ENCODE data around the gene GTF2A2. TPM values are rescaled to one million over a fixed set of nuclear protein-coding genes. Genes with fewer than 3 reads are reported as not detected.

The GTF2A2 gene
- polyA plus RNA-seq, 1 donor from 2014 or later: 171 TPM

DNA sequence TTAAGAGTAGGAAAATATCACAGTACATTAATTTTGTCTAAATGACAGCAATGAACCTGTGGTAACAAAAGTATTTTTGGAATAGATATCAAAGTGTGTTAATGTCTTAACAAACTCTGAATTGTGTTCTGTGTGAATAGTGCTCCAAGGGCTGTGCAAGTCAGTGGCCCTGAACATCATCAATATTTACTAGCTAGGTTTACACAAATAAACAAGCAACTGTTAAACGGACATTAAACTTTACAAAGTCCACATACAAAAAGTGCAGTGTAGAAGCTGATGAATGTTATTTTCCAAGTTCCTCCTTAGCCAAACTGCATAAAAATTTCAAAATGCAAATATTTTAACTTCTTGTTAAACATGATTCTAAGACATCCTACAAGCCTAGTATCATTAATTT, 2.1 kb upstream of the GTF2A2 start:
- Histone ChIP-seq H3K9ac (ENCODE audit: low read length) (no peak overlapping the region), H3K9me2 (ENCODE audit: insufficient read depth, low read length) (no peaks in the 10 kb centered on the region), H3K27me3 (ENCODE audit: insufficient read depth, low read depth, low read length) (no peaks in the 10 kb centered on the region), H3K36me3 (ENCODE audit: insufficient read depth, low read length) (peaks cover 11% of the 10 kb centered on the region), H4K20me1 (ENCODE audit: insufficient read depth) (no peaks in the 10 kb centered on the region), H3F3A (ENCODE audit: insufficient read depth, low read length, poor library complexity, severe bottlenecking) (no peaks in the 10 kb centered on the region), H3K79me2 (replicated peaks; ENCODE audit: insufficient read depth, low read length) (peaks cover 27% of the 10 kb centered on the region), H3K27ac (ENCODE audit: low read length) (no peak overlapping the region), H3K4me3 (ENCODE audit: low read length) (no peak overlapping the region), H3K4me2 (ENCODE audit: low read length) (no peak overlapping the region), H3K9me3 (ENCODE audit: low read length) (no peaks in the 10 kb centered on the region), H2AFZ (ENCODE audit: low read depth, low read length) (no peak overlapping the region)
- TF ChIP-seq POLR2AphosphoS5 (IDR thresholded peaks at IDR 0.05) (no peak), RAD21 (conservative IDR thresholded peaks at IDR 0.05) (no peak), EP300 (conservative IDR thresholded peaks at IDR 0.05; ENCODE audit: poor library complexity, severe bottlenecking) (no peak), REST (IDR thresholded peaks at IDR 0.05; ENCODE audit: borderline replicate concordance) (no peak), MXI1 (conservative IDR thresholded peaks at IDR 0.05; ENCODE audit: poor library complexity, severe bottlenecking) (no peak)

- Histone ChIP-seq H3K9me2 (ENCODE audit: insufficient read depth, low read length) (no peaks in the 10 kb centered on the region), H2AFZ (ENCODE audit: low read depth, low read length) (peak overlapping the region; percentile 21), H3K4me3 (ENCODE audit: low read length) (peak overlapping the region; percentile 92), H3K4me2 (ENCODE audit: low read length) (peak overlapping the region; percentile 33), H3K9ac (ENCODE audit: low read length) (peak overlapping the region; percentile 83), H3K79me2 (replicated peaks; ENCODE audit: insufficient read depth, low read length) (peaks cover 37% of the 10 kb centered on the region), H3K27me3 (ENCODE audit: insufficient read depth, low read depth, low read length) (no peaks in the 10 kb centered on the region), H4K20me1 (ENCODE audit: insufficient read depth) (no peaks in the 10 kb centered on the region), H3K27ac (ENCODE audit: low read length) (peak overlapping the region; percentile 35), H3K36me3 (ENCODE audit: insufficient read depth, low read length) (peaks cover 5% of the 10 kb centered on the region), H3F3A (ENCODE audit: insufficient read depth, low read length, poor library complexity, severe bottlenecking) (no peaks in the 10 kb centered on the region), H3K9me3 (ENCODE audit: low read length) (no peaks in the 10 kb centered on the region)
- TF ChIP-seq TAF1 (IDR thresholded peaks at IDR 0.05; ENCODE audit: low read depth): no peak
- TF ChIP-seq REST (IDR thresholded peaks at IDR 0.05; ENCODE audit: borderline replicate concordance): peak; percentile 1
Observed at GRCh38 chr15:59657635-59658125, 365 bp upstream of the GTF2A2 start.

DNA sequence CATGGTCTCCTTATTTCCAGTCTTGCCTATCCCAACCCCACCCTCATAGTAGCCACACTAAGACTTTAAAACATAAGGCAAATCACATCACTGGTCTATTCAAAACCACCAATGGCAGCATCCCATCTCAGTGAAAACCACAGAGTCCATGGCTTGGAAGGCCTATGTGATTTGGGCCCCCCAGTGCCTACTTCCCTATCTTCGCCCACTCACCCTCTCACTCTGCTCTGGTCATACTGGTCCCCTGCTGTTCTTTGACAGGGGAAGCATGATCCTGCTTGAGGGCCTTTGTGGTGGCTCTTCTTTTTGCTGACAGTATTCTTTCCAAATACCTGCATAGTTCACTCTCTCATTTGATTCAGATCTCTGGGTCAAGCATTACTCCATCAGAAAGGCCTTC, 3.3 kb downstream of the GTF2A2 start:
- no peak for TF ChIP-seq RAD21 (conservative IDR thresholded peaks at IDR 0.05)
- TF ChIP-seq EP300 (conservative IDR thresholded peaks at IDR 0.05; ENCODE audit: poor library complexity, severe bottlenecking): no peak
- TF ChIP-seq SMC3 (conservative IDR thresholded peaks at IDR 0.05; ENCODE audit: poor library complexity): no peak
- no peak for TF ChIP-seq MXI1 (conservative IDR thresholded peaks at IDR 0.05; ENCODE audit: poor library complexity, severe bottlenecking)
- H3K79me2 ChIP-seq (replicated peaks; ENCODE audit: insufficient read depth, low read length): peaks cover 37% of the 10 kb centered on the region
- no peak overlapping the region for H2AFZ ChIP-seq (ENCODE audit: low read depth, low read length)
- H3K27ac ChIP-seq (ENCODE audit: low read length): no peak overlapping the region
- H3K4me2 ChIP-seq (ENCODE audit: low read length): no peak overlapping the region
- H3K9me2 ChIP-seq (ENCODE audit: insufficient read depth, low read length): no peaks in the 10 kb centered on the region
- H3K4me3 ChIP-seq (ENCODE audit: low read length): no peak overlapping the region
- no peaks in the 10 kb centered on the region for H3K9me3 ChIP-seq (ENCODE audit: low read length)
- H3F3A ChIP-seq (ENCODE audit: insufficient read depth, low read length, poor library complexity, severe bottlenecking): no peaks in the 10 kb centered on the region
- H4K20me1 ChIP-seq (ENCODE audit: insufficient read depth): no peaks in the 10 kb centered on the region
- H3K36me3 ChIP-seq (ENCODE audit: insufficient read depth, low read length): peaks cover 9% of the 10 kb centered on the region
- no peaks in the 10 kb centered on the region for H3K27me3 ChIP-seq (ENCODE audit: insufficient read depth, low read depth, low read length)
- H3K9ac ChIP-seq (ENCODE audit: low read length): no peak overlapping the region

Data from neural cell (in vitro differentiated cells).